ENCODE results near the gene ELAC1.
"Not testable (repeated sequence)": the region's sequence is repeated elsewhere in the genome, so short reads cannot be mapped to it uniquely, and the experiment has no call there.

ELAC1 gene

GRCh38 chr18:50973367-50974126, 5.7 kb downstream of the ELAC1 start:
- DNase-seq: no peak

DNA sequence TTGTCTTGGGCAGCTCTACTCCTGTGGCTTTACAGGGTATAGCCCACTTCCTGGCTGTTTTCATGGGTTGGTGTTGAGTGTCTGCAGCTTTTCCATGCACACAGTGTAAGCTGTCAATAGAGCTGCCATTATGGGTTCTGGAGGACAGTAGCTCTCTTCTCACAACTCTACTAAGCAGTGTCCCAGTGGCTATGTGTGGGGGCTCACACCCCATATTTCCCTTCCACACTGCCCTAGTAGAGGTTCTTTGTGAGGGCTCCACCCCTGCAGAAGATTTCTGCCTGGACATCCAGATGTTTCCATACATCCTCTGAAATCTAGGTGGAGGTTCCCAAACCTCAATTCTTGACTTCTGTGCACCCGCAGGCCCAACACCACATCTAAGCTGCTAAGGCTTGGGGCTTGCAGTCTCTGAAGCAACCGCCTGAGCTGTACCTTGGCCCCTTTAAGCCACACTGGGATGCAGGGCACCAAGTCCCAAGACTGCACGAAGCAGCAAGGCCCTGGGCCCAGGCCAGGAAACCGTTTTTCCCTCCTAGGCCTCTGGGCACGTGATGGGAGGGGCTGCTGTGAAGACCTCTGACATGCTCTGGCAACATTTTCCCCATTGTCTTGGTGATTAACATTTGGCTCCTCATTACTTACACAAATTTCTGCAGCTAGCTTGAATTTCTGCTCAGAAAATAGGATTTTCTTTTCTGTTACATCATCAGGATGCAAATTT, 9.4 kb downstream of the ELAC1 start:
- DNase-seq: no peak

GRCh38 chr18:50981381-50981780, 13.5 kb downstream of the ELAC1 start:
- no peak for DNase-seq

DNA sequence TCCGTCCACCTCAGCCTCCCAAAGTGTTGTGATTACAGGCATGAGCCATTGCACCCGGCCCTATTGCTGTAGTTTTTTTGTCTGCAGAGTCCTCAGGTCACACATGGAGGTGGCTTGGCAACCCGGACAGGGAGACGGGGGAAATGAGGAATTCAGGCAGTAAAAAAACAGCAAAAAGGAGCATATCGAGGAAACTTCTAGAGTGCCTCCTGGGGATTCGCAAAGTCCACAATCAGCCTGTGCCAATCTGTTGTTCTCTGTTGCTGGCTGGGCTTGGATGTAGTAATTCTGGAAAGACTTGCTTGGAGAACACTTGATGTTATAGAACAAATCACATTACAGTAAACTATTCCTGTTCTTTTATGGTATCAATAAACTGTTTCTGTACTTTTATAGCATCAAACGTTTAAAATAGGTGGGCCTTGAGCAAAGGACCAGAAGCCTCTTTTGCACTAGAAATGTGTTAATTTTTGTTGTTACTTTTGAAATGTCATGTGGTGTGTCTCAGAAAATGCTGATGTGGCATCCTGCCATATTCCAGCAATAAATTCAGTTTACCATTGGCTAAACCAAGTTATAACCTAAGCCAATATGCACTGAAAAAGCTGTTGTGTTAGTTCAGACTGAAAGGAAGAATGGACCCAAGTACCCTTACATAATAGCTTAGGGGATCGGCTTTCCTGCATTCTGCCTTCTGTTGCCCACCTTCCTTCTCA, 14.4 kb downstream of the ELAC1 start:
- no peak for DNase-seq

DNA sequence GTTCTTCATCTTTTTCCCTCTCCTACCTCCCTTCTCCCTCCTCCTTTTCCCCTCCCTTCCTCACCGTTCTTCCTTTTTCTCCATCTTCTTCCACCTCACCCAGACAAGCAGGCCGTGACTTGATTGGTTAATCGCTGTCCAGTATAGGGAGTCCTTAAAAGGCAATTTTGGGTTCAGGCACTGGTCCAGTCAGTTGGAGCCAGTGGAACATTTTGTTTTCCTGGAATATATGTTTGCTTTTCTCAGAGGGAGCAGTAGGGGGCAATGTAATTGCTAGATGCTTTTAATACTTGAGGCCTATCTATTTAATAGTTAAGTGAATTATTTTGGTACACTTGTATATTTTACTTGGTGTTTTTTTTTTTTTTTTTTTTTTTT, 15.0 kb downstream of the ELAC1 start:
- no peak for DNase-seq

- no peak for DNase-seq
Measured at GRCh38 chr18:50986360-50987087, 18.7 kb downstream of the ELAC1 start.

- no peak for DNase-seq
Measured at GRCh38 chr18:50987261-50987660, 19.4 kb downstream of the ELAC1 start.

DNA sequence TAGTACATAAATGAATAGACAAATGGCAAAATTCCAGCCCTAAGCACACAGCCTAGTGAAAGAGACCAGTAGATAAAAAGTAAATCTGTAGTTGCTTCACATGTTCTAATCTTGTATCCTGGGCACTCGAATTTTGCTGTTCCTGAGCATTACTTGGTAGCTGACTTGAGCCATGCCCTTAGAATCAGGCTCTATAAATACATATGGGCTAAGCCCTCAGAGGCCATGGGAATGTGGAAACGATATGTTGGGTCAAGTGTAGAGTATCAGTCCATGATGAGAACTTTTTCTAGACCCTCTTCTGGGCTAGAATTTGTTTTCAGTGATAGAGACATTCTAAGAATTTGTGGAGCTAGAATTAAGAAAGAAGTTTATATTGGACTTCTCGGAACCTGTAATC, 21.9 kb downstream of the ELAC1 start:
- no peak for DNase-seq

DNA sequence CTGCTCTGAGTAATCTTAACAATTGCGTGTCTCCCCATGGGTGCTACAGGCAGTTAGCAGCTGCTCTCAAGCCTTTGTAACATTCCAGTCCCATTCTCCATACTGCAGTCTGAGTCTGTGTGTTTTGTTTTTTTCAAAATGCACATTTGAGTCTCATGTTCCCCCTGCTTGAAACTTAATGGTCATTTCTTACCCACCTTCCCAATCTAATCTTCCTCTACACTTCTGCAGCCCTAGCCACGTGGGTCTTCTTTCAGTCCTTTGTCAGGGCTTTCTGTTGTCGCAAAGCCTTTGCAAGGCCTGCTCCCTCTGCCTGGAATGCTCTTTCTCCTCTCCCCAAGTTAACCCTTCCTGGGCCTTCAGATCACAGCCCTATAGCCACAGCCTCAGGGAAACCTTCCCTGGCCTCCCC, 24.5 kb downstream of the ELAC1 start:
- DNase-seq: no peak

GRCh38 chr18:50994031-50994430, 26.2 kb downstream of the ELAC1 start:
- no peak for DNase-seq

DNA sequence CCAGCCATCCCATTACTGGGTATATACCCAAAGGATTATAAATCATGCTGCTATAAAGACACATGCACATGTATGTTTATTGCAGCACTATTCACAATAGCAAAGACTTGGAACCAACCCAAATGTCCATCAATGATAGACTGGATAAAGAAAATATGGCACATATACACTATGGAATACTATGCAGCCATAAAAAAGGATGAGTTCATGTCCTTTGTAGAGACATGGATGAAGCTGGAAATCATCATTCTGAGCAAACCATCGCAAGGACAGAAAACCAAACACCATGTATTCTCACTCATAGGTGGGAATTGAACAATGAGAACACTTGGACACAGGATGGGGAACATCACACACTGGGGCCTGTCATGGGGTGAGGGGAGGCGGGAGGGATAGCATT, 35.3 kb downstream of the ELAC1 start:
- DNase-seq: not testable (repeated sequence)

DNA sequence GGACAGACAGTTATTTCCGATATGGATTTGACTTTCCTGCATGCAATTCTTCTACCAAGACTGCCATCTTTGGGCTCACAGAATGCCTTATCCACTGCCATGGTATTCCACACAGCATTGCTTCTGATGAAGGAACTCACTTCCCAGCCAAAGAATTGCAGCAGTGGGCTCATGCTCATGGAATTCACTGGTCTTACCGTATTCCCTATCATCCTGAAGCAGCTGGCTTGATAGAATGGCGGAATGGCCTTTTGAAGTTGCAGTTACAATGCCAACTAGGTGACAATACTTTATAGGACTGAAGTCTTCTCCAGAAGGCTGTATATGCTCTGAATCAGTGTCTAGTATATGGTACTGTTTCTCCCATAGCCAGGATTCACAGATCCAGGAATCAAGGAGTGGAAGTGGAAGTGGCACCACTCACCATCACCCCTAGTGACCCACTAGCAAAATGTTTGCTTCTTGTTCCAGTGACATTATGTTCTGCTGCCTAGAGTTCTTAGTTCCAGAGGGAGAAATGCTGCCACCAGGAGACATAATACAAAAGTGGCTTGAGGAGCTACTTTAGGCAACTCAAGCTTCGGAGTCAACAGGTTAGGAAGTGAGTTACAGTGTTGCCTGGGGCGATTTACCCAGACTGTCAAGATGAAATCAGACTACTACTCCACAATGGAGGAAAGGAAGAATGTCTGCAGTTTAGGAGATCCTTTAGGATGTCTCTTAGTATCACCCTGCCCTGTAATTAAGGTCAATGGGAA, 38.4 kb downstream of the ELAC1 start:
- DNase-seq: no peak

- DNase-seq: no peak
Measured at GRCh38 chr18:51006948-51007789, 39.3 kb downstream of the ELAC1 start.

- DNase-seq: no peak
Measured at GRCh38 chr18:51007790-51008139, 39.9 kb downstream of the ELAC1 start.

GRCh38 chr18:51009072-51009471, 41.2 kb downstream of the ELAC1 start:
- DNase-seq: peak; percentile 52

DNA sequence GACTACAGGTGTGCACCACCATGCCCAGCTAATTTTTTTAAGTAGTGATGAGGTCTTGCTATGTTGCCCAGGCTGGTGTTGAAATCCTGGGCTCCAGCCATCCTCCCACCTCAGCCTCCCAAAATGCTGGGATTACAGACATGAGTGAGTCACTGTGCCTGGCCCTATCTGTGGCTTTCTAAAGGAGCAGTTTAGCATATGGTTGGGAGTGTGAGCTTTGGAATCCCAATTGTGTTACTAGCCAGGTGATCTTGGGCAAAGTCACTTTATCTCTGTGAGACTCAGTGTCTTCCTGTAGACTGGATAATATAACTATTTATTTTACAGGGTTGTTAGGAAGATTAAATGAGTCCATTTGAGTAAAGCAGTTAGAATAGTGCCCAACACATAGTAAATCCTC, 42.4 kb downstream of the ELAC1 start:
- DNase-seq: no peak

- no peak for DNase-seq
Measured at GRCh38 chr18:51011709-51012108, 43.9 kb downstream of the ELAC1 start.

DNA sequence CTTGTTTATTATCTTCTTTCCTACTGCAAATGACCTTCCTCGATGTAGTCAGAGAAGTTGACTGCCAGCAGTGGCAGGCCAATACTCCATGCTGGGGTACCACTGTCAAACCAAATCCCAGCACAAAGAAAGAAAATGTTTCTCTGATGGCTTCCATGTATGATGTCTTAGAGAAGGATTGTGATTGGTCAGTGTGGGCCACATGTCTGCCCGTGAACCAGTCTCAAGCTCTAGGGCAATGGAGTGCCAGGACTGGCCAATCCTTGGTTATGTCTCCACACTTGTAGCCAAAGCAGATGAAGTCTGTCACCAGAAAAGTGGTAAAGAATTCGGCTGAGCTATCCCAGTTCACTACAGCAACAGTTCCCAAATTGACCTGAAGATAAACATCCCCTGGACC, 44.6 kb downstream of the ELAC1 start:
- no peak for DNase-seq

DNA sequence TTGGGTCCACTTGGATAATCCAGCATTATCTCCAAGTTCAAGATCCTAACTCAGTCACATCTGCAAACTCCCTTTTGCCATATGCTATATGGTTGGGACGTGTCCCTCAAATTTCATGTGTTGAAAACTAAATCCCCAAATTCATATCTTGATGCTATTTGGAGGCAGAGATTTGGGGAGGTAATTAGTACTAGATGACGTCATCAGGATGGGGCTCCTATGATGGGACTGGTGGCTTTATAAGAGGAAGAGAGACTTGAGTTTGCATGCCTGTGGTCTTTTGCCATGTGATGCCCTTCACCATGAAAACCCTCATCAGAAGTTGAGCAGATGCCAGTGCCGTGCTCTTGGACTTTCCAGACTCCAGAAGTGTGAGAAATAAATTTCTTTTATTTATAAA, 45.4 kb downstream of the ELAC1 start:
- DNase-seq: no peak

DNA sequence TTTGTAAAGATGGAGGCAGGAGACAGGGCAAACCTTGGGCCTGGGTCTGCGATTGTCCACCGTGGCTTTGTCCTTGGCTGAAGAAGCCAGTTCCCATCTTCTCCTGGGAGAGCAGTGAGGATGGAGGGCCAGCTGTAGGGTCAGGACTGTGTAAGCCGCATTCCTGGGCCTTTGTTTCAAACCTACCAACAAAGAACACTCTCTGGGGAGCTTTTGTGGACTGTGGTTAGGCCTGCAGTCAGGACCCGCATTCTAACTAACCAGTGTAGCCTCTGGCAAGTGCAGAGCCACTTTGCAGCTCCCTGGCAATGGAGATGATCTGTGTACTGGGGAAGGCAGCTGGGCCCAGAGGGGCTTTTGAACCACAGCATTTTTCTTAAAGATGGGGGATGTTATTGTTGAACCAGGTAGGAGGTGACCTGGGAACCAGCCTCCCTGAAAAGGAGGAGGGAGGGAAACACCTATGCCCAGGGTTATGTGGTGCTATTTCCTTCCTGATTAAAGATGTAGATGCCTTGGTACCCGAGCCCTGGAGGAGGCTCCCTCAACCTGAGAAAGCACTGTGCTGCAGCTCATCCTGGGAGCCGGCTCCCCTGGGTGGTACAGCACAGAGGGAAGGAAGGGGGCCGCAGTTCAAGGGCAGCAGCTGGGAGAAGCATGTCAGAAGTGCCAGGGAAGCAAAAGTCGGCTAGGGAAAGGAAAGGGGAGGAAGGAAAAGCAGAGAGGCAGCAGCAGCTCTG, 49.5 kb downstream of the ELAC1 start:
- no peak for DNase-seq

DNA sequence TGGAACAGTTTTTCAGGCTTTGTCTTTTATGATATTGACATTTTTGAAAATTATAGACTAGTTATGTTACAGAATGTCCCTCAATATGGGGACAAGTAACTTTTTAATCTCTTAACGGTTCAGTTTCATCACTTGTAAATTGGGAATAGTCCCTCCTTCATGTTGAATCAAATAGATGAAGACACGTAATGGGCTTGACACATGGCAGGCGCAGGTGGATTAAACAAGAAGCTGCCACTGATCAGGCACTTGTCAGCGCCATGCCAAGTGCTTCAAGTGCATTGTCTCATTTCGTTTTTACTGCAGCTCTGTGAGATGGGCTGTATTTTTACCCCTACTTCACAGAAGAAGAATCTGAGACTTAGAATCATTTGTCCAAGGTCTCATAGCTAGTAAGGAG, 52.7 kb downstream of the ELAC1 start:
- DNase-seq: no peak
